22Rv1 (cell line): Measurements from ENCODE around the gene TAS2R16.

Experiments used
- H3K27ac ChIP-seq: fragments of 450-650 bp; 2 replicates; pipeline ENCODE4 v1.5.1; 2017
- ZFX ChIP-seq: fragments of 450-650 bp; IDR thresholded peaks from 2 replicates; pipeline ENCODE4 v1.6.1; 2017; ENCODE audit warnings: antibody characterized with exemption, borderline replicate concordance
- TF ChIP-seq, protein P1 (sequence below): fragments of 450-650 bp; IDR thresholded peaks from 2 replicates; pipeline ENCODE4 v1.5.1; 2017; ENCODE audit warnings: mild to moderate bottlenecking

The TAS2R16 gene

DNA sequence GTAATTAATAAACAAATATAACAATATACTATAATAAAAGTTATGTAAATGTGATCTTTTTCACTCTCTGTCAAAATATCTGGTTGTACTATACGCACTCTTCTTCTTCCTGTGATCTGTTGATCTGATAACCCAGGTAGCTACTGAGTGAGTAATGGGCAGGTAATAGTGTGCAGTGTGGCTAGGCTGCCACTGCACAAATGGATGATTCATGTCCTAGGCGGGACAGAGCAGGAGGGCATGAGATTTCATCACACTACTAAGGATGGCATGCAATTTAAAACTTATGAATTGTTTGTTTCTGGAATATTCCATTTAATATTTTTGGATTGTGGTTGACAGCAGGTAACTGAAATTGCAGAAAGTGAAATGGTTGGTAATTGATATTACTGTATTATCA is 44.5 kb downstream of the TAS2R16 start:
- TF ChIP-seq ZFX = no peak
- TF ChIP-seq, protein P1, sequence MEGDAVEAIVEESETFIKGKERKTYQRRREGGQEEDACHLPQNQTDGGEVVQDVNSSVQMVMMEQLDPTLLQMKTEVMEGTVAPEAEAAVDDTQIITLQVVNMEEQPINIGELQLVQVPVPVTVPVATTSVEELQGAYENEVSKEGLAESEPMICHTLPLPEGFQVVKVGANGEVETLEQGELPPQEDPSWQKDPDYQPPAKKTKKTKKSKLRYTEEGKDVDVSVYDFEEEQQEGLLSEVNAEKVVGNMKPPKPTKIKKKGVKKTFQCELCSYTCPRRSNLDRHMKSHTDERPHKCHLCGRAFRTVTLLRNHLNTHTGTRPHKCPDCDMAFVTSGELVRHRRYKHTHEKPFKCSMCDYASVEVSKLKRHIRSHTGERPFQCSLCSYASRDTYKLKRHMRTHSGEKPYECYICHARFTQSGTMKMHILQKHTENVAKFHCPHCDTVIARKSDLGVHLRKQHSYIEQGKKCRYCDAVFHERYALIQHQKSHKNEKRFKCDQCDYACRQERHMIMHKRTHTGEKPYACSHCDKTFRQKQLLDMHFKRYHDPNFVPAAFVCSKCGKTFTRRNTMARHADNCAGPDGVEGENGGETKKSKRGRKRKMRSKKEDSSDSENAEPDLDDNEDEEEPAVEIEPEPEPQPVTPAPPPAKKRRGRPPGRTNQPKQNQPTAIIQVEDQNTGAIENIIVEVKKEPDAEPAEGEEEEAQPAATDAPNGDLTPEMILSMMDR = no peak
- no peak overlapping the region for H3K27ac ChIP-seq

DNA sequence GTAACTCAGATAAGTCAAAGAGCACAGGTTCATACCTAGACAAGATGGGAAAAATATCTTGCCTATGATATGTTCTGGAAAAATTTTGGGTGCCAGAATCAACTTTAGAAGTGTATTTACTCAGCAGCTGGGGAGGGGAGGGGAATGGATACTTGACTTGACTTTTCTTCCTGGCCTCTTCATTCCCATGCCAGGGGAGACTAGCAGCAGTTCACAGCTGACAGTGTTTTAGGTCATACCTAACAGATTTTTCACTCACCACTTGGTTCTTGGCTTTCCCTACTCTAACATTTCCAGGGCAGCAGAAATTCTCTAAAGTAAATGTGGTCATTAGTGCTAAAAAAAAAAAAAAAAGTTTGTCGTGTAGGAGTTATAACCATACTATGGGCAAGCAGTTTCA is 46.3 kb downstream of the TAS2R16 start:
- TF ChIP-seq, protein P1 = no peak
- TF ChIP-seq ZFX = no peak
- no peak overlapping the region for H3K27ac ChIP-seq
